Measurements from ENCODE around the gene DNER. TPM values are rescaled to one million over a fixed set of nuclear protein-coding genes. Genes with fewer than 3 reads are reported as not detected.
"Not testable (repeated sequence)": the region's sequence is repeated elsewhere in the genome, so short reads cannot be mapped to it uniquely, and the experiment has no call there.

DNER gene
- total and polyA plus RNA-seq, 2 donors from 2014 or later: 16.5 to 21.9 TPM

DNA sequence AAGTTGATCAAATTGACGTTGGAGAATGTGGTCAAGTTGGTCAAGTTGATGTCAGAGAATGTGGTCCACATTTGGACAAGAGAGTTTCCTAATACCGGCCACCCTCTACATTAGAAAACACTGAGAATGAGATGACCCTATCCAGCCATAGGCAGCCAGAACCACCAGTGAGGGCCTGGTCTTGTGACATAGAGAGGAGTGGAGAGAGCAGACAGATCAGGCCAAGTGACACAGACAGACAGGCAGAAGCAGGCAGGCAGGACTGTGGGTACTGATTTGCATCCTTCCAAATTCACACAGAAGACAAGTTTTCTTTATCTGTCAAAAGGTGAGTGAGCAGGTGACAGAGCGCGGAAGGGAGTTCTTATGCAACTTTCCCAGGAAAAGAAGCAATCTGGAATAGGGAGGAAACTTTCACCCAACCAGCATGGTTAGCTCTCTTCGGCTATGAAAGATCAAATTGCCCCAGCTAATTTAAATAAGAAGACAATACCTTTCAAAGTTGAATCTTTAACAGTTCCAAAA is 334.2 kb downstream of the DNER start:
- Histone ChIP-seq H3K4me3 (ENCODE audit: low read length in 3 of 3) (no peak overlapping the region), H3K4me1 (ENCODE audit: control insufficient read depth in 2 of 3, insufficient read depth in 2 of 3, low read depth in 1 of 3, low read length in 3 of 3) (no peaks in the 10 kb centered on the region), H3K36me3 (ENCODE audit: control insufficient read depth in 2 of 3, insufficient read depth in 3 of 3, low read length in 3 of 3) (no peaks in the 10 kb centered on the region), H3K9ac (ENCODE audit: low read length in 3 of 3) (no peak overlapping the region), H3K9me3 (ENCODE audit: control insufficient read depth in 2 of 3, insufficient read depth in 1 of 3, low read length in 3 of 3) (no peaks in the 10 kb centered on the region), H3K27me3 (ENCODE audit: control insufficient read depth, insufficient read depth, low read length) (no peaks in the 10 kb centered on the region), H3K27ac (ENCODE audit: low read depth in 2 of 2, low read length in 2 of 2) (no peak overlapping the region)
- no peak for DNase-seq
- no peak for FAIRE-seq
- intact Hi-C loops (cut with DNase I): no loop called here
- TF ChIP-seq, protein P1, sequence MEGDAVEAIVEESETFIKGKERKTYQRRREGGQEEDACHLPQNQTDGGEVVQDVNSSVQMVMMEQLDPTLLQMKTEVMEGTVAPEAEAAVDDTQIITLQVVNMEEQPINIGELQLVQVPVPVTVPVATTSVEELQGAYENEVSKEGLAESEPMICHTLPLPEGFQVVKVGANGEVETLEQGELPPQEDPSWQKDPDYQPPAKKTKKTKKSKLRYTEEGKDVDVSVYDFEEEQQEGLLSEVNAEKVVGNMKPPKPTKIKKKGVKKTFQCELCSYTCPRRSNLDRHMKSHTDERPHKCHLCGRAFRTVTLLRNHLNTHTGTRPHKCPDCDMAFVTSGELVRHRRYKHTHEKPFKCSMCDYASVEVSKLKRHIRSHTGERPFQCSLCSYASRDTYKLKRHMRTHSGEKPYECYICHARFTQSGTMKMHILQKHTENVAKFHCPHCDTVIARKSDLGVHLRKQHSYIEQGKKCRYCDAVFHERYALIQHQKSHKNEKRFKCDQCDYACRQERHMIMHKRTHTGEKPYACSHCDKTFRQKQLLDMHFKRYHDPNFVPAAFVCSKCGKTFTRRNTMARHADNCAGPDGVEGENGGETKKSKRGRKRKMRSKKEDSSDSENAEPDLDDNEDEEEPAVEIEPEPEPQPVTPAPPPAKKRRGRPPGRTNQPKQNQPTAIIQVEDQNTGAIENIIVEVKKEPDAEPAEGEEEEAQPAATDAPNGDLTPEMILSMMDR (IDR thresholded peaks at IDR 0.05; ENCODE audit: borderline replicate concordance, extremely low read depth, insufficient read depth): no peak

DNA sequence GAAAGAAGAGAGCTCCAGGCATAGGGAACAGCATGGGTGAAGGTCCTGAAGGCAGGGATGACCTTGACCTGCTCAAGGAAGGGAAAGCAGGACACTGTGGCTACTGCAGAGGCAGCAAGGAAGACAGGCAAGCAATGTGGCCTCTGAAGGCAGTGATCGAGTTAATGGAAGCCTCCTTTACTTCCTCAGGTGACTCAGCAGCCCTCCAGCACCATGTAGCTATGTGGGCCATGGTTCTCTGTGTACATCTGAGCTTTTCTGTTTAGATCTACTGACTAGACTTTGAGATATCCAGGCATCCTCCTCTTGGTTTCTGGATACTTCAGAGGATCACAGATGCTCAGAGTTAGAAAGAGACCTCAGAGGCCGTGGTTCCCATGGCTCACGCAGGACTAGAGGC is 336.0 kb downstream of the DNER start:
- TF ChIP-seq, protein P1 (IDR thresholded peaks at IDR 0.05; ENCODE audit: borderline replicate concordance, extremely low read depth, insufficient read depth): no peak
- DNase-seq (no peak), FAIRE-seq (no peak)
- Histone ChIP-seq H3K4me1 (ENCODE audit: control insufficient read depth in 2 of 3, insufficient read depth in 2 of 3, low read depth in 1 of 3, low read length in 3 of 3) (no peaks in the 10 kb centered on the region), H3K36me3 (ENCODE audit: control insufficient read depth in 2 of 3, insufficient read depth in 3 of 3, low read length in 3 of 3) (no peaks in the 10 kb centered on the region), H3K9me3 (ENCODE audit: control insufficient read depth in 2 of 3, insufficient read depth in 1 of 3, low read length in 3 of 3) (no peaks in the 10 kb centered on the region), H3K27ac (ENCODE audit: low read depth in 2 of 2, low read length in 2 of 2) (no peak overlapping the region), H3K9ac (ENCODE audit: low read length in 3 of 3) (no peak overlapping the region), H3K4me3 (ENCODE audit: low read length in 3 of 3) (no peak overlapping the region), H3K27me3 (ENCODE audit: control insufficient read depth, insufficient read depth, low read length) (no peaks in the 10 kb centered on the region)
- intact Hi-C loops (cut with DNase I): no loop called here

DNA sequence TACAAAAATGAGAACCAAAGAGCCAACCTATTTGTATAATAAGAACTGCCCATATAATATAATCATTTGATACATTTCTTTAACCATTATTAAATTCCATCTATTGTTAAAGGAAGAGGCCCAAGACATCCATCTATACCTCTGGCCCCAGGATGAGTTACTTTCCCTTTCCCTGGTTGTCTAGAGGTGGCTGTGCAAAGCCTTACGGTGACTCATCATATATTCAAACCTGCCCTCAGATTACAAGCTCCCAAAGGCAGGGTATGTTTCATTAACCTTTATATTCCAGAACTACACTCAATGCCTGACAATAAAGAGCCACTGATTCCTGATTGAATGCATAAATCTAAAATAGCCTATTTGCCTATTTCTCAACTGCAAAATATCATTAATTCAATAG is 337.5 kb downstream of the DNER start:
- Histone ChIP-seq H3K27me3 (ENCODE audit: control insufficient read depth, insufficient read depth, low read length) (no peaks in the 10 kb centered on the region), H3K36me3 (ENCODE audit: control insufficient read depth in 2 of 3, insufficient read depth in 3 of 3, low read length in 3 of 3) (no peaks in the 10 kb centered on the region), H3K4me1 (ENCODE audit: control insufficient read depth in 2 of 3, insufficient read depth in 2 of 3, low read depth in 1 of 3, low read length in 3 of 3) (no peaks in the 10 kb centered on the region), H3K27ac (ENCODE audit: low read depth in 2 of 2, low read length in 2 of 2) (no peak overlapping the region), H3K9me3 (ENCODE audit: control insufficient read depth in 2 of 3, insufficient read depth in 1 of 3, low read length in 3 of 3) (no peaks in the 10 kb centered on the region), H3K4me3 (ENCODE audit: low read length in 3 of 3) (no peak overlapping the region), H3K9ac (ENCODE audit: low read length in 3 of 3) (no peak overlapping the region)
- TF ChIP-seq, protein P1 (IDR thresholded peaks at IDR 0.05; ENCODE audit: borderline replicate concordance, extremely low read depth, insufficient read depth): no peak
- intact Hi-C loops (cut with DNase I): no loop called here
- DNase-seq: no peak
- FAIRE-seq: no peak

DNA sequence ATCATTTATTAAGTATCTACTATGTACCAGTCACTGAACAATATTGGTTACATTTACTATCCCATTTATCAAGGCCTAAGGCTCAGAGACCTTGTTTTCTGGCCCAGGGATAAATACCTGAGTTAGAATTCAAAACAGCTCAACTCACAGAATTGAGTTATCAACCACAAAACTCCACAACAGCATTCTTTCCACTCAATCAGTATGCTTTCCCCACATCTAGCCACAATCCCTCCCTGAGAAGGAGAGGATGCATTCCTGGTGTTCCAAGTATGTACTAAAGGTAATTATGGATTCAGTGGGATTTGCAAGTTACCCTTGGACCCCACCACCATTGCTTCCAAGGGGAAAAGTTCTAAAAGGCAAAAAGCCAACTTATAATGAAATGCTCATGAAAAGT is 339.1 kb downstream of the DNER start:
- Histone ChIP-seq H3K9me3 (ENCODE audit: control insufficient read depth in 2 of 3, insufficient read depth in 1 of 3, low read length in 3 of 3) (no peaks in the 10 kb centered on the region), H3K36me3 (ENCODE audit: control insufficient read depth in 2 of 3, insufficient read depth in 3 of 3, low read length in 3 of 3) (no peaks in the 10 kb centered on the region), H3K4me1 (ENCODE audit: control insufficient read depth in 2 of 3, insufficient read depth in 2 of 3, low read depth in 1 of 3, low read length in 3 of 3) (no peaks in the 10 kb centered on the region), H3K27me3 (ENCODE audit: control insufficient read depth, insufficient read depth, low read length) (no peaks in the 10 kb centered on the region), H3K4me3 (ENCODE audit: low read length in 3 of 3) (no peak overlapping the region), H3K9ac (ENCODE audit: low read length in 3 of 3) (no peak overlapping the region), H3K27ac (ENCODE audit: low read depth in 2 of 2, low read length in 2 of 2) (no peak overlapping the region)
- TF ChIP-seq, protein P1 (IDR thresholded peaks at IDR 0.05; ENCODE audit: borderline replicate concordance, extremely low read depth, insufficient read depth): no peak
- FAIRE-seq: no peak
- intact Hi-C loops (cut with DNase I): no loop called here
- no peak for DNase-seq

DNA sequence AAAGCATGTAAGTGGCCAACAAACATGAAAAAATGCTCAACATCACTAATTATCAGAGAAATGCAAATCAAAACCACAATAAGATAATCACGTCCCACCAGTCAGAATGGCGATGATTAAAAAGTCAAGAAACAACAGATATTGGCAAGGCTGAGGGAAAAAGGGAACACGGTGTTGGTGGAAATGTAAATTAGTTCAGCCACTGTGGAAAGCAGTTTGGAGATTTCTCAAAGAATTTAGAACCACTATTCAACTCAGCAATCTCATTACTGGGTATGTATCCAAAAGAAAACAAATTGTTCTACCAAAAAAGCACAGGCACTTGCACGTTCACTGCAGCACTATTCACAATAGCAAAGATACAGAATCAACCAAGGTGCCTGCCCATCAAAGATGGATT is 341.0 kb downstream of the DNER start:
- H3K9me3 ChIP-seq (ENCODE audit: control insufficient read depth in 2 of 3, insufficient read depth in 1 of 3, low read length in 3 of 3); intact Hi-C loops (cut with DNase I); H3K36me3 ChIP-seq (ENCODE audit: control insufficient read depth in 2 of 3, insufficient read depth in 3 of 3, low read length in 3 of 3); H3K27ac ChIP-seq (ENCODE audit: low read depth in 2 of 2, low read length in 2 of 2); FAIRE-seq; H3K27me3 ChIP-seq (ENCODE audit: control insufficient read depth, insufficient read depth, low read length); DNase-seq; H3K9ac ChIP-seq (ENCODE audit: low read length in 3 of 3); H3K4me3 ChIP-seq (ENCODE audit: low read length in 3 of 3); H3K4me1 ChIP-seq (ENCODE audit: control insufficient read depth in 2 of 3, insufficient read depth in 2 of 3, low read depth in 1 of 3, low read length in 3 of 3): not testable (repeated sequence)

All from kidney (tissue), 14 donors.